C4-2B (cell line): Measurements from ENCODE around the gene RFT1.

Experiments
- H3K27ac ChIP-seq: fragments of 450-650 bp; 2 replicates; pipeline ENCODE4 v1.5.1; 2017
- ZFX ChIP-seq: fragments of 450-650 bp; IDR thresholded peaks from 2 replicates; pipeline ENCODE4 v1.6.1; 2017
- TF ChIP-seq, protein P1 (sequence below): fragments of 450-650 bp; conservative IDR thresholded peaks from 2 replicates; pipeline ENCODE4 v1.5.1; 2017; ENCODE audit warnings: mild to moderate bottlenecking

The RFT1 gene

GRCh38 chr3:53139906-53140846 lies 9.9 kb upstream of the RFT1 start:
- no peak overlapping the region; the same call in 1 of the 2 replicates for H3K27ac ChIP-seq
- no peak for TF ChIP-seq ZFX
- TF ChIP-seq, protein P1, sequence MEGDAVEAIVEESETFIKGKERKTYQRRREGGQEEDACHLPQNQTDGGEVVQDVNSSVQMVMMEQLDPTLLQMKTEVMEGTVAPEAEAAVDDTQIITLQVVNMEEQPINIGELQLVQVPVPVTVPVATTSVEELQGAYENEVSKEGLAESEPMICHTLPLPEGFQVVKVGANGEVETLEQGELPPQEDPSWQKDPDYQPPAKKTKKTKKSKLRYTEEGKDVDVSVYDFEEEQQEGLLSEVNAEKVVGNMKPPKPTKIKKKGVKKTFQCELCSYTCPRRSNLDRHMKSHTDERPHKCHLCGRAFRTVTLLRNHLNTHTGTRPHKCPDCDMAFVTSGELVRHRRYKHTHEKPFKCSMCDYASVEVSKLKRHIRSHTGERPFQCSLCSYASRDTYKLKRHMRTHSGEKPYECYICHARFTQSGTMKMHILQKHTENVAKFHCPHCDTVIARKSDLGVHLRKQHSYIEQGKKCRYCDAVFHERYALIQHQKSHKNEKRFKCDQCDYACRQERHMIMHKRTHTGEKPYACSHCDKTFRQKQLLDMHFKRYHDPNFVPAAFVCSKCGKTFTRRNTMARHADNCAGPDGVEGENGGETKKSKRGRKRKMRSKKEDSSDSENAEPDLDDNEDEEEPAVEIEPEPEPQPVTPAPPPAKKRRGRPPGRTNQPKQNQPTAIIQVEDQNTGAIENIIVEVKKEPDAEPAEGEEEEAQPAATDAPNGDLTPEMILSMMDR: no peak

DNA sequence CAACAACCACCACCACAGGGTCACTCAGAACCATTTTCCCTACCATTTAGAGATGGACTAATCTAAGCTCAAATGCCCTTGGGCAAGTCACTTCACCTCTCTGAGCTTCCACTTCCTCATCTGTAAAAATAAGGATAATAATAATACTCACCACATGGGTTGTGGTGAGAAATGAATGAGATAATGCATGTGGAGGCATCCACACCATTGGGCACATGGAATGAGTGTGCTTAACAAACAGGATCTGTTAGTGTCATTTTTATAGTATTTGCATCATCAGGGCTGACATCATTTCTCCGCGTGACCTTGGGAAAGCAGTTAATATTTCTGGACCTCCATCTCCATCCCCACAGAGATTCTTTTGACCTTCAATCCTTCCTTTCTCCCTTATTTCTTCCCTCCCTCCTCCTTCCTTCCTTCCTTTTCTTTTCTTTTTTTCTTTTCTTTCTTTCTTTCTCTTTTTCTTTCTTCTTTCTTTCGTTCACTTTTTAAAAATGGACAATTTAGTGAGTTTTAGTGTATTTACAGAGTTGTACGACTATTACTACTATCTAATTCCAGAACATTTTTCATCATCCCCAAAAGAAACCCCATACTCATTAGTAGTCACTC lies 7.7 kb upstream of the RFT1 start:
- TF ChIP-seq ZFX: no peak
- TF ChIP-seq, protein P1: no peak
- no peak overlapping the region; the same call in 1 of the 2 replicates for H3K27ac ChIP-seq

- TF ChIP-seq, protein P1: no peak
- H3K27ac ChIP-seq: peak overlapping the region; percentile 72; the same call in 1 of the 2 replicates
Measured at GRCh38 chr3:53137221-53137620, 7.0 kb upstream of the RFT1 start.

GRCh38 chr3:53134631-53135232 lies 4.5 kb upstream of the RFT1 start:
- H3K27ac ChIP-seq: peak overlapping the region; percentile 72

DNA sequence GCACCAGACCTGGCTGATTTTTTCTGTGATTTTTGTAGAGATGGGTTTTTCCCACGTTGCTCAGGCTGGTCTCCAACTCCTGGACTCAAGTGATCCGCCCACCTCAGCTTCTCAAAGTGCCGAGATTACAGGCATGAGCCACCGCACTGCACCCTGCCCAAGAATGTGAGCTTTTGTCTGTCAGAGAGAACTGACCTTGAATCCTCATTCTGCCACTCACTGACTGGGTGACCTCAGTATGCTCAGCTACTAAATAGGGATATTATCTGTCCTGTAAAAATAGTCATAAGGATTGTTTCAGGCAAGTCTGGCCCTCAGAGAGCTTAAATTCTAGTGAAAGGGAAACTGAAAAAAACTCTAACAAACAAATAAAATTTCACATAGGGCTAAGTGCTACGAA lies 2.1 kb upstream of the RFT1 start:
- H3K27ac ChIP-seq: no peak overlapping the region
- TF ChIP-seq, protein P1: no peak
- no peak for TF ChIP-seq ZFX

More at GRCh38 chr3:53134631-53135232, 4.5 kb upstream of the RFT1 start:
- TF ChIP-seq, protein P1: peak; percentile 89
- no peak for TF ChIP-seq ZFX

GRCh38 chr3:53131096-53131495 lies 861 bp upstream of the RFT1 start:
- H3K27ac ChIP-seq: peak overlapping the region; percentile 98; the same call in 1 of the 2 replicates
- TF ChIP-seq, protein P1: no peak
- no peak for TF ChIP-seq ZFX
